ENCODE data around the gene ARL5C. TPM values are rescaled to one million over a fixed set of nuclear protein-coding genes. Genes with fewer than 3 reads are reported as not detected.
"Not testable (repeated sequence)": the region's sequence is repeated elsewhere in the genome, so short reads cannot be mapped to it uniquely, and the experiment has no call there.

Gene ARL5C
- total RNA-seq, 2 experiments from 2014 or later: 0.16 to 0.65 TPM

DNA sequence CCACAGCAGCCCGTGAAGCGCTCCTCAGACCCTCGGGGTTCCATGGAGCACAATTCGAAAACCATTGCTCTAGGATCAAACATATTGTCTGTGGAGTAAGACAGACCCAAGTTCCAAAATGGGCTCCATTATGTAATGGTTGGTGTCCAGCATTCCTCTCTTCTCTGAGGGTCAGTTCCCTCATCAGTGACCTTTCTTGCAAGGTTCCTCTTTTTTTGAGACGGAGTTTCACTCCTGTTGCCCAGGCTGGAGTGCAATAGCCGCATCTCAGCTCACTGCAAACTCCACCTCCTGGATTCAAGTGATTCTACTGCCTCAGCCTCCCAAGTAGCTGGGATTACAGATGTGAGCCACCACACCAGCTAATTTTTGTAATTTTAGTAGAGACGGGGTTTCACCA lies 43.0 kb downstream of the ARL5C start:
- TF ChIP-seq, protein P1, sequence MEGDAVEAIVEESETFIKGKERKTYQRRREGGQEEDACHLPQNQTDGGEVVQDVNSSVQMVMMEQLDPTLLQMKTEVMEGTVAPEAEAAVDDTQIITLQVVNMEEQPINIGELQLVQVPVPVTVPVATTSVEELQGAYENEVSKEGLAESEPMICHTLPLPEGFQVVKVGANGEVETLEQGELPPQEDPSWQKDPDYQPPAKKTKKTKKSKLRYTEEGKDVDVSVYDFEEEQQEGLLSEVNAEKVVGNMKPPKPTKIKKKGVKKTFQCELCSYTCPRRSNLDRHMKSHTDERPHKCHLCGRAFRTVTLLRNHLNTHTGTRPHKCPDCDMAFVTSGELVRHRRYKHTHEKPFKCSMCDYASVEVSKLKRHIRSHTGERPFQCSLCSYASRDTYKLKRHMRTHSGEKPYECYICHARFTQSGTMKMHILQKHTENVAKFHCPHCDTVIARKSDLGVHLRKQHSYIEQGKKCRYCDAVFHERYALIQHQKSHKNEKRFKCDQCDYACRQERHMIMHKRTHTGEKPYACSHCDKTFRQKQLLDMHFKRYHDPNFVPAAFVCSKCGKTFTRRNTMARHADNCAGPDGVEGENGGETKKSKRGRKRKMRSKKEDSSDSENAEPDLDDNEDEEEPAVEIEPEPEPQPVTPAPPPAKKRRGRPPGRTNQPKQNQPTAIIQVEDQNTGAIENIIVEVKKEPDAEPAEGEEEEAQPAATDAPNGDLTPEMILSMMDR (conservative IDR thresholded peaks at IDR 0.05; ENCODE audit: low read length): no peak
- TF ChIP-seq EZH2phosphoT487 (IDR thresholded peaks at IDR 0.05; ENCODE audit: borderline replicate concordance, low read depth, low read length): no peak
- no peak for DNase-seq (ENCODE audit: low spot score)

DNA sequence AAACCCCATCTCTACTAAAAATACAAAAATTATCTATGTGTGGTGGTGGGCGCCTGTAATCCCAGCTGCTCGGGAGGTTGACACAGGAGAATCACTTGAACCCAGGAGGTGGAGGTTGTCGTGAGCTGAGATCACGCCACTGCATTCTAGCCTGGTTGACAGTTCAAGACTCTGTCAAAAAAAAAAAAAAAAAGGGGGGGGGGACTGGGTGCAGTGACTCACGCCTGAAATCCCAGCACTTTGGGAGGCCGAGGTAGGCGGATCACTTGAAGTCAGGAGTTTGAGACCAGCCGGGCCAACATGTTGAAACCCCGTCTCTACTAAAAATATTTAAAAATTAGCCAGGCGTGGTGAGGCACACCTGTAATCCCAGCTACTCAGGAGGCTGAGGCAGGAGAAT lies 44.0 kb downstream of the ARL5C start:
- intact Hi-C loops (cut with micrococcal nuclease; ENCODE audit: unreplicated experiment): not testable (repeated sequence)

More for the DNA sequence above, 43.0 kb downstream of the ARL5C start:
- H3K27ac ChIP-seq (ENCODE audit: low read depth, low read length, poor library complexity, severe bottlenecking): no peak overlapping the region
- H4K20me1 ChIP-seq (ENCODE audit: insufficient read depth, low read length): no peaks in the 10 kb centered on the region
- no peaks in the 10 kb centered on the region for H3K36me3 ChIP-seq (ENCODE audit: insufficient read depth, low read length)
- no peaks in the 10 kb centered on the region for H3K9me3 ChIP-seq (ENCODE audit: low read length)
- ChIA-PET CTCF (ENCODE audit: unreplicated experiment) (interaction anchor here (0.6 kb wide), 1 partner anchor 27 kb away, joined by 3 read pairs; no protein-coding TSS in a partner anchor), POLR2A (no interaction called here)
- H3K79me2 ChIP-seq (ENCODE audit: insufficient read depth, low read depth, low read length): no peaks in the 10 kb centered on the region
- intact Hi-C loops (cut with micrococcal nuclease; ENCODE audit: unreplicated experiment): no loop called here
- H3K4me2 ChIP-seq (ENCODE audit: low read length): no peak overlapping the region
- no peaks in the 10 kb centered on the region for H3K9me2 ChIP-seq (ENCODE audit: insufficient read depth, low read length)
- H3K4me3 ChIP-seq (ENCODE audit: low read depth, low read length, poor library complexity, severe bottlenecking): no peak overlapping the region
- BruUV-seq (replicated peaks): no TSS peak
- no peak overlapping the region for H2AFZ ChIP-seq (ENCODE audit: low read length)
- H3K4me1 ChIP-seq (ENCODE audit: insufficient read depth, low read length, poor library complexity, severe bottlenecking): peaks cover 18% of the 10 kb centered on the region

DNA sequence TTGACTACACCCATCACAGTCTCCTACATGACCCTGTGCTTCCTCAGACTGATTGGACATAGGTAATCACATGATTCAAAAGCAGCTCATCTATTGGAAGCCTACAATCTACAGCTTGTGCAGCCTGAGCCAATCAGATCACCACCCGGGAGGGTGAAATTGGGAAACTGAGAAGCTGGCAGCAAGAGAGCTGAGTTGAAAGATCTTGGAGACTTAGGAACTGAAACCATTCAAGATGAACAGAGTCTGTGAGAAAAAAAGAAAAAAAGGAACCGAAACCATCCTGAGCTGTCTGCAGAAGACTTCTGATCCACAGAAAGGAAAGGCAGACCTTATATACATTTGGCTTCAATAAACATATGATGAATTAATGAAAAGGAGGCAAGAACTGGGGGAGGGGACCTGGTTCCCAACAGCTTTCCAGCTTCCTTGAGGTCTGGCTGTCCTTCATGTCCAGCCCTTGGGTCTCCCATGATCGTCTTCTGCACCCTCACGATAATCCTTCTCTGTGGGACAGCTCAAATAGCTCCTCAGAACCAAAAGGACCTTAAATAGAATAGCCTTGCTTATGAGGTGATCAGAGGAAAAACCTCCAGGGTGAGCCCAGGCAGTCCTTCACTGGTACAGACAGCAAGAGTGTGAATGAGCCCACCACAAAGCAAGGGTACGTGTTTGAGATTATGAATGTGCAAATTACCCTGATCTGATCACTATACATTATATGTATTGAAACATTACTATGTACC lies 47.1 kb downstream of the ARL5C start:
- TF ChIP-seq, protein P1 (conservative IDR thresholded peaks at IDR 0.05; ENCODE audit: low read length): no peak
- TF ChIP-seq EZH2phosphoT487 (IDR thresholded peaks at IDR 0.05; ENCODE audit: borderline replicate concordance, low read depth, low read length): no peak
- DNase-seq (ENCODE audit: low spot score): peak; percentile 93
- POLR2A ChIA-PET: interaction anchor here (0.7 to 0.9 kb wide), 2 partner anchors 46 to 100 kb away, joined by 3 read pairs; no protein-coding TSS in a partner anchor
- Histone ChIP-seq H3K36me3 (ENCODE audit: insufficient read depth, low read length) (no peaks in the 10 kb centered on the region), H3K4me2 (ENCODE audit: low read length) (peak overlapping the region; percentile 54), H3K79me2 (ENCODE audit: insufficient read depth, low read depth, low read length) (no peaks in the 10 kb centered on the region), H4K20me1 (ENCODE audit: insufficient read depth, low read length) (no peaks in the 10 kb centered on the region), H2AFZ (ENCODE audit: low read length) (peak overlapping the region; percentile 24; the same call in 1 of the 2 replicates), H3K4me3 (ENCODE audit: low read depth, low read length, poor library complexity, severe bottlenecking) (peak overlapping the region; percentile 14), H3K9me2 (ENCODE audit: insufficient read depth, low read length) (no peaks in the 10 kb centered on the region), H3K27ac (ENCODE audit: low read depth, low read length, poor library complexity, severe bottlenecking) (peak overlapping the region; percentile 42), H3K4me1 (ENCODE audit: insufficient read depth, low read length, poor library complexity, severe bottlenecking) (peaks cover 23% of the 10 kb centered on the region), H3K9me3 (ENCODE audit: low read length) (no peaks in the 10 kb centered on the region)
- CTCF ChIA-PET (ENCODE audit: unreplicated experiment): interaction anchor here (0.6 to 1.0 kb wide), 2 partner anchors 55 to 194 kb away, joined by 3 to 5 read pairs; no protein-coding TSS in a partner anchor
- no TSS peak for BruUV-seq (replicated peaks)
- intact Hi-C loops (cut with micrococcal nuclease; ENCODE audit: unreplicated experiment): no loop called here

More for the DNA sequence above, 44.0 kb downstream of the ARL5C start:
- H3K4me3 ChIP-seq (ENCODE audit: low read depth, low read length, poor library complexity, severe bottlenecking); H3K9me2 ChIP-seq (ENCODE audit: insufficient read depth, low read length); H3K27ac ChIP-seq (ENCODE audit: low read depth, low read length, poor library complexity, severe bottlenecking); CTCF ChIA-PET (ENCODE audit: unreplicated experiment); H2AFZ ChIP-seq (ENCODE audit: low read length); H4K20me1 ChIP-seq (ENCODE audit: insufficient read depth, low read length); H3K9me3 ChIP-seq (ENCODE audit: low read length); BruUV-seq (replicated peaks); H3K36me3 ChIP-seq (ENCODE audit: insufficient read depth, low read length); H3K4me2 ChIP-seq (ENCODE audit: low read length); DNase-seq (ENCODE audit: low spot score); H3K79me2 ChIP-seq (ENCODE audit: insufficient read depth, low read depth, low read length): not testable (repeated sequence)
- H3K4me1 ChIP-seq (ENCODE audit: insufficient read depth, low read length, poor library complexity, severe bottlenecking): peaks cover 23% of the 10 kb centered on the region
- POLR2A ChIA-PET: interaction anchor here (0.6 to 0.7 kb wide), 3 partner anchors 75 to 443 kb away, joined by 3 to 6 read pairs (median 3); no protein-coding TSS in a partner anchor
